HepG2 (cell line): ENCODE data around the gene TSHB. TPM values are rescaled to one million over a fixed set of nuclear protein-coding genes. Genes with fewer than 3 reads are reported as not detected.

Experiments used
- ATAC-seq: fragments of 200-7000 bp; cut with Tn5 transposase; 3 replicates; pipeline ENCODE4 v1.9.1; 2020; ENCODE audit warnings: mild to moderate bottlenecking, moderate library complexity
- BruUV-seq: library from RNA; stranded (reverse); fragments of 400-500 nt; replicated peaks from 2 replicates; lab custom pipeline; 2021; lab: Mats Ljungman, UMichigan
- CTCF ChIA-PET: fragments of 300-600 bp; formaldehyde crosslinking; extraction: SDS; loops from one replicate; lab custom pipeline; 2021; ENCODE audit warnings: low total read pairs, inconsistent platforms, low intra/inter-chr PET ratio; lab: Yijun Ruan, JAX
- POLR2A ChIA-PET: fragments of 350-600 bp; sonication (Branson Sonifier 250); formaldehyde crosslinking; loops from one replicate; lab custom pipeline; 2020; ENCODE audit warnings: antibody characterized with exemption, inconsistent platforms; lab: Yijun Ruan, JAX
- DNase-seq: peaks from one replicate; pipeline ENCODE4 v3.0.0-alpha.2; 2015; ENCODE audit warnings: low spot score
- FAIRE-seq: peaks from 3 replicates; lab custom pipeline; 2011; peaks lifted over from hg19 to GRCh38; lab: Jason Lieb, UNC
- H2AFZ ChIP-seq: one replicate; pipeline ENCODE4 v1.6.1; 2011; ENCODE audit warnings: low read length, inconsistent platforms
- H3K27ac ChIP-seq: fragments of 300-600 bp; 3 replicates; pipeline ENCODE4 v1.8.0; 2011; ENCODE audit warnings: mixed run types, mild to moderate bottlenecking, mixed read lengths, low read length, inconsistent platforms; ENCODE audit not compliant: insufficient read depth; ENCODE audit errors: extremely low read length
- H3K27me3 ChIP-seq, 2 experiments: fragments of 200-600 bp in 1 of 2; 2 replicates in 1 of 2; 3 replicates in 1 of 2; pipeline versions ENCODE4 v1.6.0 to v1.8.0; 2011; ENCODE audit warnings: low read length in 2 of 2, mild to moderate bottlenecking in 2 of 2, moderate library complexity in 2 of 2, inconsistent platforms in 1 of 2; ENCODE audit not compliant: insufficient read depth in 2 of 2, control insufficient read depth in 1 of 2
- H3K36me3 ChIP-seq, 2 experiments: fragments of 200-600 bp in 1 of 2; replicated peaks in 1 of 2; 2 replicates in 1 of 2; 3 replicates in 1 of 2; pipeline versions ENCODE4 v1.5.1 to v1.8.0; 2011; ENCODE audit warnings: low read length in 2 of 2, inconsistent platforms in 1 of 2; ENCODE audit not compliant: insufficient read depth in 2 of 2, control insufficient read depth in 1 of 2
- H3K4me1 ChIP-seq: 2 replicates; pipeline ENCODE4 v1.5.1; 2012; ENCODE audit warnings: low read length, inconsistent platforms; ENCODE audit not compliant: insufficient read depth
- H3K4me2 ChIP-seq: 2 replicates; pipeline ENCODE4 v1.6.0; 2011; ENCODE audit warnings: low read depth, low read length, inconsistent platforms
- H3K4me3 ChIP-seq, 3 experiments: fragments of 200-600 bp in 1 of 3; sonication (generic), shearing (Covaris generic) in 1 of 3; replicated peaks in 1 of 3; 2 replicates each; pipeline ENCODE4 v1.5.1; 2011 to 2016; ENCODE audit warnings: low read length in 3 of 3, inconsistent platforms in 2 of 3, low read depth in 2 of 3, mild to moderate bottlenecking in 2 of 3, control low read depth in 1 of 3, mixed read lengths in 1 of 3; ENCODE audit not compliant: insufficient read depth in 1 of 3
- H3K79me2 ChIP-seq: one replicate; pipeline ENCODE4 v1.6.1; 2011; ENCODE audit warnings: low read length, inconsistent platforms; ENCODE audit not compliant: insufficient read depth
- H3K9ac ChIP-seq: 2 replicates; pipeline ENCODE4 v1.6.0; 2011; ENCODE audit warnings: mild to moderate bottlenecking, low read depth, low read length, inconsistent platforms; ENCODE audit not compliant: insufficient read depth
- H3K9me3 ChIP-seq: 2 replicates; pipeline ENCODE4 v1.5.1; 2012; ENCODE audit warnings: mild to moderate bottlenecking, low read length
- H4K20me1 ChIP-seq: 2 replicates; pipeline ENCODE4 v1.6.0; 2011; ENCODE audit warnings: inconsistent platforms, mild to moderate bottlenecking, low read length, moderate library complexity; ENCODE audit not compliant: insufficient read depth
- GRHL1 ChIP-seq: sonication (generic); formaldehyde crosslinking; conservative IDR thresholded peaks from 2 replicates; pipeline ENCODE4 v1.8.0; 2022; ENCODE audit warnings: missing genetic modification reagents
- MXI1 ChIP-seq: IDR thresholded peaks from 3 replicates; pipeline ENCODE4 v1.6.1; 2012; ENCODE audit warnings: low read depth, low read length, inconsistent platforms, borderline replicate concordance
- MYPOP ChIP-seq: sonication (generic); formaldehyde crosslinking; IDR thresholded peaks from 2 replicates; pipeline ENCODE4 v1.8.1; 2023; ENCODE audit warnings: mild to moderate bottlenecking, moderate library complexity, missing genetic modification reagents
- RFX1 ChIP-seq: fragments of 450-650 bp; IDR thresholded peaks from 2 replicates; pipeline ENCODE4 v1.6.1; 2017
- RXRB ChIP-seq: IDR thresholded peaks from 2 replicates; pipeline ENCODE4 v1.6.1; 2016; ENCODE audit warnings: borderline replicate concordance, missing genetic modification reagents, missing compliant biosample characterization
- SMARCC2 ChIP-seq: fragments of 450-650 bp; IDR thresholded peaks from 2 replicates; pipeline ENCODE4 v1.6.1; 2017; ENCODE audit warnings: antibody characterized with exemption, mild to moderate bottlenecking
- SOX13 ChIP-seq, 3 experiments: fragments of 450-650 bp in 1 of 3; sonication (generic) in 1 of 3; formaldehyde crosslinking in 1 of 3; IDR thresholded peaks in 2 of 3; conservative IDR thresholded peaks in 1 of 3; 2 replicates each; pipeline versions ENCODE4 v1.5.0 to v1.6.1; 2016 to 2020; ENCODE audit warnings: antibody characterized with exemption in 1 of 3, mild to moderate bottlenecking in 1 of 3, missing compliant biosample characterization in 1 of 3, missing genetic modification reagents in 1 of 3, moderate library complexity in 1 of 3
- TFDP1 ChIP-seq: IDR thresholded peaks from 2 replicates; pipeline ENCODE4 v1.6.1; 2016; ENCODE audit warnings: missing compliant biosample characterization, missing genetic modification reagents, borderline replicate concordance
- ZMAT5 ChIP-seq: sonication (generic); formaldehyde crosslinking; IDR thresholded peaks from 2 replicates; pipeline ENCODE4 v1.5.0; 2020; ENCODE audit warnings: mild to moderate bottlenecking, low read depth, missing genetic modification reagents, borderline replicate concordance
- ZNF354B ChIP-seq: sonication (generic); formaldehyde crosslinking; IDR thresholded peaks from 2 replicates; pipeline ENCODE4 v1.8.0; 2022; ENCODE audit warnings: mild to moderate bottlenecking, missing genetic modification reagents
- ZNF503 ChIP-seq: sonication (generic); formaldehyde crosslinking; IDR thresholded peaks from 2 replicates; pipeline ENCODE4 v1.4.0; 2020; ENCODE audit warnings: missing genetic modification reagents
- WGBS: methylation state at CpG from one replicate; pipeline ENCODE4 v1.1.6; 2017; ENCODE audit warnings: low lambda C conversion rate; 5-methylcytosine and 5-hydroxymethylcytosine counted together
- in situ Hi-C: cut with HindIII; loops from 2 replicates; pipeline ENCODE4 v1.10.0; 2017; ENCODE audit warnings: low pct_unique_long_range_greater_than_20kb; ENCODE audit not compliant: extremely low pct_ligation_motif_present
- intact Hi-C: fragments of 100-400 bp; cut with micrococcal nuclease; formaldehyde crosslinking; loops from one replicate; pipeline ENCODE4 v1.10.0; 2022; ENCODE audit not compliant: unreplicated experiment
- polyA plus RNA-seq, 8 experiments: library from polyadenylated mRNA; depleted of rRNA in 3 of 8; stranded (reverse) in 7 of 8; unstranded in 1 of 8; fragments of >200 nt; fragmentation: Illumina TruSeq in 4 of 8; extraction: Trizol in 4 of 8; gene quantifications; 2 replicates each; pipeline versions ENCODE4 v1.2.1 to v1.2.3, GENCODE V29; 2011 to 2016; ENCODE audit warnings: low read depth in 4 of 8, missing spikeins in 1 of 8, mixed read lengths in 1 of 8; ENCODE audit not compliant: insufficient read depth in 1 of 8
- total RNA-seq, 5 experiments: library from RNA; depleted of rRNA; stranded (reverse); fragments of >200 nt; fragmentation: Illumina TruSeq; extraction: Trizol; gene quantifications; 2 replicates each; pipeline ENCODE4 v1.2.3, GENCODE V29; 2016; ENCODE audit warnings: low read depth in 1 of 5

The TSHB gene
- total and polyA plus RNA-seq, 2 of the 13 experiments (the other 11 are each of a cell fraction or from before 2014, with no cell fraction given) = not detected

GRCh38 chr1:115077984-115078330 lies 48.3 kb downstream of the TSHB start (continued):
- TF ChIP-seq ZMAT5 (no peak), ZNF354B (CRISPR knock-in tag) (no peak), SOX13 (IDR thresholded peaks at IDR 0.05) (no peak), SOX13 (CRISPR knock-in tag; conservative IDR thresholded peaks at IDR 0.05 in 1 of 2, IDR thresholded peaks at IDR 0.05 in 1 of 2) (no peak)

GRCh38 chr1:115078708-115079107 lies 49.1 kb downstream of the TSHB start:
- WGBS = 27% methylated on average over 4 of the region's 4 CpGs
- Histone ChIP-seq H3K9ac (no peak overlapping the region), H3K9me3 (no peaks in the 10 kb centered on the region), H3K27ac (no peak overlapping the region), H3K4me1 (no peaks in the 10 kb centered on the region), H3K79me2 (no peaks in the 10 kb centered on the region), H4K20me1 (no peaks in the 10 kb centered on the region), H3K36me3 (no peaks in the 10 kb centered on the region), H3K27me3 (peaks cover 0 to 24% of the 10 kb centered on the region in 2 experiments; a peak in 4 of 5 replicates), H3K4me3 (no peak overlapping the region), H2AFZ (no peak overlapping the region), H3K4me2 (no peak overlapping the region)
- in situ Hi-C loops (no loop called here), intact Hi-C loops (no loop called here)
- POLR2A ChIA-PET = no interaction called here
- FAIRE-seq (no peak), ATAC-seq (no peak), DNase-seq (no peak)
- TF ChIP-seq RFX1 = no peak
- TF ChIP-seq MYPOP (CRISPR knock-in tag) = no peak
- no peak for TF ChIP-seq SMARCC2
- no peak for TF ChIP-seq RXRB (CRISPR knock-in tag)
- no peak for TF ChIP-seq TFDP1 (CRISPR knock-in tag)
- TF ChIP-seq MXI1 = no peak
- TF ChIP-seq GRHL1 (CRISPR knock-in tag) = no peak
- no peak for TF ChIP-seq ZNF503 (CRISPR knock-in tag)
- no TSS peak for BruUV-seq
- CTCF ChIA-PET = no interaction called here
